ENCODE measurements around the gene NCK2.

The NCK2 gene

DNA sequence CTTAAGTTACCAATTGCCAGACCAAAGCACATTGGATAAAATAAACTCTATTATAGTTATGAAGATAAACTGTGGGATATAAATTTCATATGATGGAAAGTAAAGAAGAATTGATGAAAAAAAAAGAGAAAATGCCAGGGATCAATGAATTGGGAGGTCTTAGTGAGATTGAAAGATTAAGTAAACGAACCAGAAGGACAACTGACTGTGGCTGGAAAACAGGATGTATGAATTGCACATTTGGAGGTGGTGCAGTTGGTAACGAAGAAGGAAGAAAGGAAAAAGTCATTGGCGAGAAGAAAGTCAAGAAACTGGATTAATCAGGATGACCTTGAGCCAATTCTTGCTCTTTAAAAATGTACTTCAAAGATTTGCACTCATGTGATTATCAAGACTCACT lies 166.7 kb downstream of the NCK2 start:
- 94 to 95% methylated on average over 3 of the region's 3 CpGs for WGBS, 2 experiments
- no peak overlapping the region for H3K27ac ChIP-seq (ENCODE audit: insufficient read depth, low read depth, low read length, poor library complexity, severe bottlenecking)

DNA sequence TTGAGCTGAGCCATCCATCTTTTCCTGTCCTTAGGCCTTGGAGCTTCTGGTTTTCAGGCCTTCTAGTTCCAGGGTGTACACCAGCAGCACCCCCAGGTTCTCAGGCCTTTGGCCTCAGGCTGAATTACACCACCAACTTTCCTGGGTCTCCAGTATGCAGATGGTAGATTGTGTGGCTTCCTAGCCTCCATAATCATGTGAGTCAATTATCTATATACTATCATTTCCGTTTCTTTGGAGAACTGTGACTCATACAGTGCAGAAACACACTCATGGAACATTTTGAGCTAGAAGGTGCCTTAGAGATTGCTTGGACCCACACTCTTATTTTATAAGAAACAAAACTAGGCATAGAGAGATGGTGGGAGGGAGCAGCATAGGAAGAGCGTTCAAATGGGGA lies 167.4 kb downstream of the NCK2 start:
- WGBS, 2 experiments = 95 to 100% methylated on average over 2 of the region's 2 CpGs
- Histone ChIP-seq H3K27ac (ENCODE audit: insufficient read depth, low read depth, low read length, poor library complexity, severe bottlenecking) (no peak overlapping the region), H3K27me3 (ENCODE audit: control insufficient read depth, insufficient read depth, low read length, poor library complexity, severe bottlenecking) (no peaks in the 10 kb centered on the region)

More for the DNA sequence above, 166.7 kb downstream of the NCK2 start:
- no peak overlapping the region for H3K4me3 ChIP-seq (ENCODE audit: insufficient read depth, low read depth, low read length)
- no peaks in the 10 kb centered on the region for H3K27me3 ChIP-seq (ENCODE audit: control insufficient read depth, insufficient read depth, low read length, poor library complexity, severe bottlenecking)
- no peaks in the 10 kb centered on the region for H3K9me3 ChIP-seq (ENCODE audit: control insufficient read depth, low read length)
- no peaks in the 10 kb centered on the region for H3K36me3 ChIP-seq (ENCODE audit: control insufficient read depth, insufficient read depth, low read length)
- H3K4me1 ChIP-seq (ENCODE audit: control insufficient read depth, insufficient read depth, low read length) = peaks cover 10% of the 10 kb centered on the region

DNA sequence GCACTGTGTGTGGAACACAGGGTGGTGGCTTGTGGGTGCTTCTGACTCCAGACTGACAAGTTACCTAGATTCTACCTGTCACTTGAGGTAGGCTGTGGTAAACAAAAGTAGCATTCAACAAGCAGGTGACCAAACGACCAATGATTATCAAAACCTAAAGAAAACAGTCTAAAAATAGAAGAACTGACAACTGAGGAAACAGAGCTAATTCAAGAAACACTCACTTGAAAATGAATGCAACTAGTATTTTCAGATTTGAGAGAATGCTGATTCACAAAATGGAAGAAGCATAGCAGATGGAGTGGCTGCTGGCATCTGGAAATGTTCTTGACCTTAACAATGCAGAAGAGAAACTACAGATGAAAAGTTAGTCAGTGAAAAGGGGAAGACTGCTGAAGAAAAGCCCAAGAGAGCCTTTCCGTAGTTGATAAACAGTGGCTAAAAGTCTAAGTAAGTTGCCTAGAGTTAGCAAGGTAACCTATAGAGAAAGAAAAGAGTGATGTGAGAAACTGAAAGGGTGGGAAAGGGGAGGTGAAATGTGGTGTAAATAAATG lies 170.4 kb downstream of the NCK2 start:
- Histone ChIP-seq H3K9me3 (ENCODE audit: control insufficient read depth, low read length) (no peaks in the 10 kb centered on the region), H3K36me3 (ENCODE audit: control insufficient read depth, insufficient read depth, low read length) (no peaks in the 10 kb centered on the region), H3K4me3 (ENCODE audit: insufficient read depth, low read depth, low read length) (no peak overlapping the region), H3K4me1 (ENCODE audit: control insufficient read depth, insufficient read depth, low read length) (peaks cover 6% of the 10 kb centered on the region), H3K27ac (ENCODE audit: insufficient read depth, low read depth, low read length, poor library complexity, severe bottlenecking) (no peak overlapping the region), H3K27me3 (ENCODE audit: control insufficient read depth, insufficient read depth, low read length, poor library complexity, severe bottlenecking) (no peaks in the 10 kb centered on the region)
- WGBS, 2 experiments = 91 to 92% methylated on average over 2 of the region's 2 CpGs

More for the DNA sequence above, 167.4 kb downstream of the NCK2 start:
- H3K36me3 ChIP-seq (ENCODE audit: control insufficient read depth, insufficient read depth, low read length) = no peaks in the 10 kb centered on the region
- no peaks in the 10 kb centered on the region for H3K9me3 ChIP-seq (ENCODE audit: control insufficient read depth, low read length)
- peaks cover 10% of the 10 kb centered on the region for H3K4me1 ChIP-seq (ENCODE audit: control insufficient read depth, insufficient read depth, low read length)
- no peak overlapping the region for H3K4me3 ChIP-seq (ENCODE audit: insufficient read depth, low read depth, low read length)

GRCh38 chr2:105917226-105917625 lies 172.5 kb downstream of the NCK2 start:
- Histone ChIP-seq H3K27ac (ENCODE audit: insufficient read depth, low read depth, low read length, poor library complexity, severe bottlenecking) (no peak overlapping the region), H3K36me3 (ENCODE audit: control insufficient read depth, insufficient read depth, low read length) (no peaks in the 10 kb centered on the region), H3K27me3 (ENCODE audit: control insufficient read depth, insufficient read depth, low read length, poor library complexity, severe bottlenecking) (no peaks in the 10 kb centered on the region), H3K4me3 (ENCODE audit: insufficient read depth, low read depth, low read length) (no peak overlapping the region), H3K4me1 (ENCODE audit: control insufficient read depth, insufficient read depth, low read length) (no peaks in the 10 kb centered on the region), H3K9me3 (ENCODE audit: control insufficient read depth, low read length) (no peaks in the 10 kb centered on the region)
- 86 to 90% methylated on average over 4 of the region's 4 CpGs for WGBS, 2 experiments

- no peak overlapping the region for H3K4me3 ChIP-seq (ENCODE audit: insufficient read depth, low read depth, low read length)
- WGBS, 2 experiments = 86 to 88% methylated on average over 4 of the region's 4 CpGs
- H3K9me3 ChIP-seq (ENCODE audit: control insufficient read depth, low read length) = no peaks in the 10 kb centered on the region
- H3K27ac ChIP-seq (ENCODE audit: insufficient read depth, low read depth, low read length, poor library complexity, severe bottlenecking) = no peak overlapping the region
- no peaks in the 10 kb centered on the region for H3K4me1 ChIP-seq (ENCODE audit: control insufficient read depth, insufficient read depth, low read length)
- no peaks in the 10 kb centered on the region for H3K36me3 ChIP-seq (ENCODE audit: control insufficient read depth, insufficient read depth, low read length)
- H3K27me3 ChIP-seq (ENCODE audit: control insufficient read depth, insufficient read depth, low read length, poor library complexity, severe bottlenecking) = no peaks in the 10 kb centered on the region
These were observed 173.0 kb downstream of the NCK2 start for GRCh38 chr2:105917688-105918087.

GRCh38 chr2:105919191-105919811 lies 174.6 kb downstream of the NCK2 start:
- 92 to 98% methylated on average over 3 of the region's 3 CpGs for WGBS, 2 experiments
- H3K27ac ChIP-seq (ENCODE audit: insufficient read depth, low read depth, low read length, poor library complexity, severe bottlenecking) = no peak overlapping the region
- no peaks in the 10 kb centered on the region for H3K27me3 ChIP-seq (ENCODE audit: control insufficient read depth, insufficient read depth, low read length, poor library complexity, severe bottlenecking)
- no peaks in the 10 kb centered on the region for H3K9me3 ChIP-seq (ENCODE audit: control insufficient read depth, low read length)
- H3K4me1 ChIP-seq (ENCODE audit: control insufficient read depth, insufficient read depth, low read length) = no peaks in the 10 kb centered on the region
- no peak overlapping the region for H3K4me3 ChIP-seq (ENCODE audit: insufficient read depth, low read depth, low read length)
- H3K36me3 ChIP-seq (ENCODE audit: control insufficient read depth, insufficient read depth, low read length) = no peaks in the 10 kb centered on the region

DNA sequence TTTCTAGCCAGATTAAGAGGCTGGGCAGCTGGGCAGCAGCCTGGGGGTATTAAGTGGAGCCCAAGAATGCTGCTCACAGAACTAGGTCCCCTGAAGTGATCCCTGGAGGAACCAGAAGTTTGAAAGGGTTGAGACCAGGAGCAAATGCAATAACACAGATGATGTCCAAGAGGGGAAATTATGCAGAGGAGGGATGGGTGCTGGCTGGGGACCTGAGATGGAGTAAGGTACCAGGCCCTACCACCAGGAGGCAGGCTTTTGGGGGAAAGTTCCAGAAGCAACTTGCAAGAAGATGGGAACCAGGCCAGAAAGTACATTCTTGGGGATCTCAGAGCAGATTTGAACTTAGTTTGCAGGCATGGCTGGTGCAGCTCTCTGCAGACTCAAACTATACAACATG lies 175.1 kb downstream of the NCK2 start:
- no peaks in the 10 kb centered on the region for H3K4me1 ChIP-seq (ENCODE audit: control insufficient read depth, insufficient read depth, low read length)
- H3K27me3 ChIP-seq (ENCODE audit: control insufficient read depth, insufficient read depth, low read length, poor library complexity, severe bottlenecking) = no peaks in the 10 kb centered on the region
- no peaks in the 10 kb centered on the region for H3K9me3 ChIP-seq (ENCODE audit: control insufficient read depth, low read length)
- H3K36me3 ChIP-seq (ENCODE audit: control insufficient read depth, insufficient read depth, low read length) = no peaks in the 10 kb centered on the region
- H3K27ac ChIP-seq (ENCODE audit: insufficient read depth, low read depth, low read length, poor library complexity, severe bottlenecking) = no peak overlapping the region
- H3K4me3 ChIP-seq (ENCODE audit: insufficient read depth, low read depth, low read length) = no peak overlapping the region

DNA sequence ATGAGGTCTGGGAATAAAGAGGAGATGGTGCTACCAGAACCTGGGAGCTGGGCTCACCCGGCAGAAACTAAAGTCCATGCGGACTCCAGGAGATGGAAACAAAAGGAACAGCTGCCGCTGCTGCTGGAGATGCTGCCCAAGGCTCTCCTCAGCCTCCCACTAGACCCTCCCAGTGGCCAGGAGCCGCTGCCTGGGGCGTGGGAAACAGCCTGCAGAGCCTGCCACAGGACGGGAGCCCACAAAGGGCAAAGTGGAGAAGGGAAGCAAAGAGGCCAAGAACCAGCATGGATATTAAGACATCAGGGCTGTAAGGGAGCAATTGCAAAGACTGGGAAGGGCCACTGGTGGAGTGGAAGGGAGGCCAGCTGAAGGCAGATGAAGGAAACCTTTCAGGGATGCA lies 179.6 kb downstream of the NCK2 start:
- Histone ChIP-seq H3K27ac (ENCODE audit: insufficient read depth, low read depth, low read length, poor library complexity, severe bottlenecking) (no peak overlapping the region), H3K36me3 (ENCODE audit: control insufficient read depth, insufficient read depth, low read length) (no peaks in the 10 kb centered on the region), H3K4me1 (ENCODE audit: control insufficient read depth, insufficient read depth, low read length) (no peaks in the 10 kb centered on the region), H3K9me3 (ENCODE audit: control insufficient read depth, low read length) (no peaks in the 10 kb centered on the region), H3K4me3 (ENCODE audit: insufficient read depth, low read depth, low read length) (no peak overlapping the region), H3K27me3 (ENCODE audit: control insufficient read depth, insufficient read depth, low read length, poor library complexity, severe bottlenecking) (no peaks in the 10 kb centered on the region)
- WGBS, 2 experiments = 78 to 81% methylated on average over 6 of the region's 6 CpGs

DNA sequence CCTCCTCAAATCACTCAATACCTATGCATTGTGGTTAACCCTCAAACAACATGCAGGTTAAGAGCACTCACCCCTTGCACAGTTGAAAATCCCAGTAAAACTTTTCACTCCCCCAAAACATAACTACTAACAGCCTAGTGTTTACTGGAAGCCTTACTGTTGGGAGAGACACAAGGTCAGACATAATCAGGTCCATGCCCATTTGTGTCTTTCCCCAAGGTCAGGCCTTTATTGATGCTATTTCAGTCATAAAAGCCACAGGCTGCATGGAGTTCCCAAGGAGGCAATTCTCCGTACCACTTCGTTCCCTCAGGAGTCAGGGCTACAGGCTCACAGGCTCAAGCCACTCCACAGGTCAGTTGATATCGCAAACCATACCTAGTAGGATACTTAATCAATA lies 180.2 kb downstream of the NCK2 start:
- Histone ChIP-seq H3K4me3 (ENCODE audit: insufficient read depth, low read depth, low read length) (no peak overlapping the region), H3K36me3 (ENCODE audit: control insufficient read depth, insufficient read depth, low read length) (no peaks in the 10 kb centered on the region), H3K9me3 (ENCODE audit: control insufficient read depth, low read length) (no peaks in the 10 kb centered on the region), H3K27ac (ENCODE audit: insufficient read depth, low read depth, low read length, poor library complexity, severe bottlenecking) (no peak overlapping the region), H3K27me3 (ENCODE audit: control insufficient read depth, insufficient read depth, low read length, poor library complexity, severe bottlenecking) (no peaks in the 10 kb centered on the region), H3K4me1 (ENCODE audit: control insufficient read depth, insufficient read depth, low read length) (no peaks in the 10 kb centered on the region)
- 94 to 97% methylated on average over 2 to 3 of the region's 3 CpGs for WGBS, 2 experiments

DNA sequence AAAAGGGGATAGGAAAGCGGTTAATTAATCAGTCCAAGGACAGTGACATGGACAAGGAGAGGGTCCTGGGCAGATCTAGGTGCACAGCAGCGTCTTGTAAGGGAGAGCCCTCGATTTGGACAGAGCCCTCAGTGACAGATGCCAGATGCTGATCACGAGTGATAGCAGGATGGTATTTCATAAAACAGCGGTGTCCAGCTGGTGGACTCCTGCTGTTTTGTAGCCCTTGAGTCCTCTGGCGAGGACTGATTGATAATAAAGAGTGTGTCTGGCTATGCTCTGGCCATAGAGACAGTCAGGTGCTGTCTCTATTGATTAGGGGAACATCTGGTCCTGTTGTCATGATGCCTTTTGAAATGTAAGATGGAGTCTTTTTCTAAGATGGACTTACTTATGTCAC lies 180.7 kb downstream of the NCK2 start:
- H3K4me3 ChIP-seq (ENCODE audit: insufficient read depth, low read depth, low read length) = no peak overlapping the region
- H3K9me3 ChIP-seq (ENCODE audit: control insufficient read depth, low read length) = no peaks in the 10 kb centered on the region
- H3K36me3 ChIP-seq (ENCODE audit: control insufficient read depth, insufficient read depth, low read length) = no peaks in the 10 kb centered on the region
- no peak overlapping the region for H3K27ac ChIP-seq (ENCODE audit: insufficient read depth, low read depth, low read length, poor library complexity, severe bottlenecking)
- 93 to 95% methylated on average over 6 of the region's 6 CpGs for WGBS, 2 experiments
- no peaks in the 10 kb centered on the region for H3K27me3 ChIP-seq (ENCODE audit: control insufficient read depth, insufficient read depth, low read length, poor library complexity, severe bottlenecking)
- no peaks in the 10 kb centered on the region for H3K4me1 ChIP-seq (ENCODE audit: control insufficient read depth, insufficient read depth, low read length)
